IMR-90 (cell line): Measurements from ENCODE around the gene TTLL4. TPM values are rescaled to one million over a fixed set of nuclear protein-coding genes. Genes with fewer than 3 reads are reported as not detected.

Experiments used
- ATAC-seq: fragments of 200-7000 bp; cut with Tn5 transposase; 2 replicates; pipeline ENCODE4 v1.9.1; 2020; ENCODE audit warnings: low read depth, mild to moderate bottlenecking, moderate library complexity
- BruUV-seq: library from RNA; stranded (reverse); fragments of 400-500 nt; replicated peaks from 2 replicates; lab custom pipeline; 2021; lab: Mats Ljungman, UMichigan
- CTCF ChIA-PET: fragments of 300-600 bp; formaldehyde crosslinking; extraction: SDS; loops from one replicate; lab custom pipeline; 2021; ENCODE audit warnings: antibody characterized with exemption; lab: Yijun Ruan, JAX
- POLR2A ChIA-PET: fragments of 300-600 bp; sonication (Branson Sonifier 250); formaldehyde crosslinking; loops from one replicate; lab custom pipeline; 2022; ENCODE audit warnings: antibody characterized with exemption; ENCODE audit not compliant: unreplicated experiment; lab: Charles Lee
- DNase-seq: peaks from one replicate; pipeline ENCODE4 v3.0.0; 2013
- H2AFZ ChIP-seq: replicated peaks from 2 replicates; pipeline ENCODE3; 2013; ENCODE audit warnings: low read length, mild to moderate bottlenecking; ENCODE audit not compliant: poor library complexity
- H2AK5ac ChIP-seq: 2 replicates; pipeline ENCODE4 v1.6.1; 2013; ENCODE audit warnings: low read depth, low read length, inconsistent platforms
- H2AK9ac ChIP-seq: replicated peaks from 2 replicates; pipeline ENCODE3; 2013; ENCODE audit warnings: mild to moderate bottlenecking, low read depth, low read length, moderate library complexity; ENCODE audit not compliant: poor library complexity
- H2BK120ac ChIP-seq: 2 replicates; pipeline ENCODE4 v1.6.1; 2013; ENCODE audit warnings: low read depth, low read length, inconsistent platforms
- H2BK15ac ChIP-seq: 3 replicates; pipeline ENCODE4 v1.6.1; 2013; ENCODE audit warnings: low read depth, low read length, inconsistent platforms
- H2BK20ac ChIP-seq: 2 replicates; pipeline ENCODE4 v1.6.1; 2013; ENCODE audit warnings: low read depth, mild to moderate bottlenecking, inconsistent platforms, low read length, moderate library complexity
- H2BK5ac ChIP-seq: 2 replicates; pipeline ENCODE4 v1.6.1; 2013; ENCODE audit warnings: mild to moderate bottlenecking, low read depth, low read length, inconsistent platforms; ENCODE audit not compliant: poor library complexity, severe bottlenecking
- H3K14ac ChIP-seq: replicated peaks from 2 replicates; pipeline ENCODE4 v1.6.1; 2013; ENCODE audit warnings: low read depth, low read length, inconsistent platforms
- H3K18ac ChIP-seq: 2 replicates; pipeline ENCODE4 v1.6.1; 2013; ENCODE audit warnings: low read depth, low read length, control low read depth
- H3K23ac ChIP-seq: 2 replicates; pipeline ENCODE4 v1.6.1; 2013; ENCODE audit warnings: low read depth, low read length, inconsistent platforms
- H3K27ac ChIP-seq: 2 replicates; pipeline ENCODE4 v1.5.1; 2013; ENCODE audit warnings: mild to moderate bottlenecking, control low read depth, low read length; ENCODE audit not compliant: insufficient read depth
- H3K27me3 ChIP-seq: 2 replicates; pipeline ENCODE4 v1.6.1; 2013; ENCODE audit warnings: low read length; ENCODE audit not compliant: control insufficient read depth, insufficient read depth
- H3K36me3 ChIP-seq: 2 replicates; pipeline ENCODE4 v1.6.1; 2013; ENCODE audit warnings: low read length, mixed read lengths; ENCODE audit not compliant: control insufficient read depth, insufficient read depth
- H3K4ac ChIP-seq: 2 replicates; pipeline ENCODE4 v1.6.1; 2013; ENCODE audit warnings: low read depth, low read length, inconsistent platforms
- H3K4me1 ChIP-seq: 2 replicates; pipeline ENCODE4 v1.6.1; 2013; ENCODE audit warnings: low read length, mixed read lengths; ENCODE audit not compliant: control insufficient read depth, insufficient read depth
- H3K4me2 ChIP-seq: 2 replicates; pipeline ENCODE4 v1.6.1; 2013; ENCODE audit warnings: low read depth, mild to moderate bottlenecking, control low read depth, low read length, moderate library complexity
- H3K4me3 ChIP-seq: 2 replicates; pipeline ENCODE4 v1.5.1; 2013; ENCODE audit warnings: low read depth, mild to moderate bottlenecking, control low read depth, low read length, moderate library complexity; ENCODE audit not compliant: insufficient read depth
- H3K56ac ChIP-seq: 2 replicates; pipeline ENCODE4 v1.6.1; 2013; ENCODE audit warnings: low read length, inconsistent platforms; ENCODE audit not compliant: insufficient read depth; ENCODE audit errors: extremely low read depth
- H3K79me1 ChIP-seq, 2 experiments: 2 replicates each; pipeline ENCODE4 v1.6.1; 2013; ENCODE audit warnings: low read length in 2 of 2, inconsistent platforms in 1 of 2, low read depth in 1 of 2
- H3K9ac ChIP-seq: 2 replicates; pipeline ENCODE4 v1.6.1; 2013; ENCODE audit warnings: low read depth, low read length, control low read depth
- H3K9me1 ChIP-seq: 2 replicates; pipeline ENCODE4 v1.6.1; 2013; ENCODE audit warnings: low read length, inconsistent platforms; ENCODE audit not compliant: insufficient read depth
- H3K9me3 ChIP-seq: 2 replicates; pipeline ENCODE4 v1.6.1; 2013; ENCODE audit warnings: low read length; ENCODE audit not compliant: control insufficient read depth, insufficient read depth
- H4K20me1 ChIP-seq: 2 replicates; pipeline ENCODE4 v1.6.1; 2013; ENCODE audit warnings: low read length, inconsistent platforms; ENCODE audit not compliant: insufficient read depth
- H4K5ac ChIP-seq: 2 replicates; pipeline ENCODE4 v1.6.1; 2013; ENCODE audit warnings: mild to moderate bottlenecking, low read depth, low read length, control low read depth
- H4K8ac ChIP-seq, 2 experiments: 2 replicates each; pipeline ENCODE4 v1.6.1; 2013; ENCODE audit warnings: low read depth in 2 of 2, low read length in 2 of 2, control low read depth in 1 of 2, inconsistent platforms in 1 of 2
- H4K91ac ChIP-seq: 2 replicates; pipeline ENCODE4 v1.6.1; 2013; ENCODE audit warnings: low read depth, low read length, inconsistent platforms; ENCODE audit not compliant: insufficient read depth
- CEBPB ChIP-seq: IDR thresholded peaks from 2 replicates; pipeline ENCODE4 v1.6.1; 2012; ENCODE audit warnings: low read depth, low read length, improper control_type of control experiment
- MAZ ChIP-seq: IDR thresholded peaks from 2 replicates; pipeline ENCODE4 v1.6.1; 2012; ENCODE audit warnings: low read depth, mild to moderate bottlenecking, low read length, improper control_type of control experiment, moderate library complexity, borderline replicate concordance
- POLR2A ChIP-seq: IDR thresholded peaks from 2 replicates; pipeline ENCODE4 v1.6.1; 2012; ENCODE audit warnings: mild to moderate bottlenecking, low read depth, low read length
- RAD21 ChIP-seq: IDR thresholded peaks from 2 replicates; pipeline ENCODE4 v1.6.1; 2012; ENCODE audit warnings: low read length, improper control_type of control experiment
- RCOR1 ChIP-seq: IDR thresholded peaks from 2 replicates; pipeline ENCODE4 v1.6.1; 2012; ENCODE audit warnings: mild to moderate bottlenecking, low read length, improper control_type of control experiment; ENCODE audit not compliant: insufficient replicate concordance
- SMC3 ChIP-seq: fragments of 150-350 bp; IDR thresholded peaks from 2 replicates; pipeline ENCODE4 v1.6.1; 2016; ENCODE audit warnings: low read depth, mild to moderate bottlenecking, antibody characterized with exemption, low read length, moderate library complexity
- USF2 ChIP-seq: fragments of 150-350 bp; IDR thresholded peaks from 2 replicates; pipeline ENCODE4 v1.6.1; 2017; ENCODE audit warnings: mild to moderate bottlenecking, antibody characterized with exemption, low read length, low read depth
- WGBS, 2 experiments: methylation state at CpG; one replicate each; pipeline versions ENCODE4 v1.1.5 to v1.1.7; 2013; ENCODE audit warnings: missing lambda C conversion rate in 2 of 2; ENCODE audit not compliant: insufficient read length in 1 of 2; ENCODE audit errors: extremely low coverage in 2 of 2; 5-methylcytosine and 5-hydroxymethylcytosine counted together
- dilution Hi-C: fragments of 300-500 bp; cut with HindIII; formaldehyde crosslinking; loops from one replicate; pipeline ENCODE4 v1.14.3; 2018; ENCODE audit warnings: low sequenced_read_pairs; ENCODE audit not compliant: unreplicated experiment
- in situ Hi-C: fragments of 300-500 bp; cut with MboI; formaldehyde crosslinking; loops from 3 replicates; pipeline ENCODE4 v1.14.3; 2019; ENCODE audit warnings: low sequenced_read_pairs, inconsistent platforms, mixed read lengths
- intact Hi-C: fragments of 100-400 bp; cut with micrococcal nuclease; formaldehyde crosslinking; loops from 2 replicates; pipeline ENCODE4 v1.10.0; 2022
- polyA plus RNA-seq, 3 experiments: library from polyadenylated mRNA; depleted of rRNA; stranded (reverse); fragments of >200 nt; gene quantifications; 2 replicates each; pipeline ENCODE4 v1.2.3, GENCODE V29; 2012; ENCODE audit warnings: low replicate concordance in 1 of 3
- total RNA-seq: library from RNA; depleted of rRNA; stranded (reverse); fragments of >200 nt; gene quantifications from 2 replicates; pipeline ENCODE4 v1.2.3, GENCODE V29; 2012

The TTLL4 gene
- total and polyA plus RNA-seq, 2 of the 4 experiments (the other 2 are of a cell fraction) = 9.0 to 22.9 TPM

- no peak for TF ChIP-seq POLR2A
- no peak for TF ChIP-seq RAD21
- TF ChIP-seq MAZ = no peak
- no peak for TF ChIP-seq USF2
- no peak for TF ChIP-seq RCOR1
- TF ChIP-seq CEBPB = no peak
- TF ChIP-seq SMC3 = no peak
- ATAC-seq (no peak), DNase-seq (no peak)
- H3K27ac ChIP-seq = no peak overlapping the region
- no peaks in the 10 kb centered on the region for H4K20me1 ChIP-seq
- in situ Hi-C loops = loop anchor here (10.0 kb wide), 1 partner anchor 165 kb away; no protein-coding TSS in a partner anchor
- no peaks in the 10 kb centered on the region for H3K27me3 ChIP-seq
- H3K9me3 ChIP-seq = no peaks in the 10 kb centered on the region
- no peak overlapping the region for H3K18ac ChIP-seq
- H2AK9ac ChIP-seq = no peak overlapping the region
- BruUV-seq = no TSS peak
- no peak overlapping the region for H4K5ac ChIP-seq
- no peaks in the 10 kb centered on the region for H3K9me1 ChIP-seq
- no peaks in the 10 kb centered on the region for H3K4me1 ChIP-seq
- dilution Hi-C loops = no loop called here
- H4K8ac ChIP-seq = no peak overlapping the region
- ChIA-PET CTCF (no interaction called here), POLR2A (no interaction called here)
- peaks cover 25% of the 10 kb centered on the region for H3K36me3 ChIP-seq
- no peak overlapping the region for H2BK5ac ChIP-seq
- no peak overlapping the region for H3K56ac ChIP-seq
- H3K4me3 ChIP-seq = no peak overlapping the region
- no peak overlapping the region for H2AFZ ChIP-seq
- H3K79me1 ChIP-seq = no peaks in the 10 kb centered on the region
- no peak overlapping the region for H3K23ac ChIP-seq
- no peak overlapping the region for H2BK20ac ChIP-seq
- WGBS, 2 experiments = no CpG with 5 or more reads among the region's 3 CpGs
- H2BK15ac ChIP-seq = no peak overlapping the region
- H2BK120ac ChIP-seq = no peak overlapping the region
- no peak overlapping the region for H4K91ac ChIP-seq
- H3K4ac ChIP-seq = no peak overlapping the region
- H3K4me2 ChIP-seq = no peak overlapping the region
- no peak overlapping the region for H2AK5ac ChIP-seq
- H3K14ac ChIP-seq = no peak overlapping the region
- intact Hi-C loops = no loop called here
- H3K9ac ChIP-seq = no peak overlapping the region
Measured at GRCh38 chr2:218680061-218680460, 30.6 kb upstream of the TTLL4 start.
